Choroid plexus epithelial cell (primary cell): ENCODE data around the gene IFNA13.

Source experiments
- DNase-seq: peaks from one replicate; pipeline ENCODE4 v3.0.0-alpha.2; 2010; ENCODE audit warnings: low read depth
- H3K4me3 ChIP-seq: 2 replicates; pipeline ENCODE4 v1.5.1; 2011; ENCODE audit warnings: low read depth, mild to moderate bottlenecking, control low read depth, low read length, moderate library complexity
- CTCF ChIP-seq: conservative IDR thresholded peaks from 2 replicates; pipeline ENCODE4 v1.5.1; 2011; ENCODE audit warnings: low read depth, mild to moderate bottlenecking, control low read depth, inconsistent platforms, low read length, moderate library complexity

Gene IFNA13

GRCh38 chr9:21367957-21368356 is at the start of gene IFNA13:
IFNA13 (minus strand) TSS chr9:21368057; CDS start chr9:21368010, 47 bp downstream.
- no peak within 1 kb of the TSS for H3K4me3 ChIP-seq
- no peak for DNase-seq
- TF ChIP-seq CTCF, result no peak

DNA sequence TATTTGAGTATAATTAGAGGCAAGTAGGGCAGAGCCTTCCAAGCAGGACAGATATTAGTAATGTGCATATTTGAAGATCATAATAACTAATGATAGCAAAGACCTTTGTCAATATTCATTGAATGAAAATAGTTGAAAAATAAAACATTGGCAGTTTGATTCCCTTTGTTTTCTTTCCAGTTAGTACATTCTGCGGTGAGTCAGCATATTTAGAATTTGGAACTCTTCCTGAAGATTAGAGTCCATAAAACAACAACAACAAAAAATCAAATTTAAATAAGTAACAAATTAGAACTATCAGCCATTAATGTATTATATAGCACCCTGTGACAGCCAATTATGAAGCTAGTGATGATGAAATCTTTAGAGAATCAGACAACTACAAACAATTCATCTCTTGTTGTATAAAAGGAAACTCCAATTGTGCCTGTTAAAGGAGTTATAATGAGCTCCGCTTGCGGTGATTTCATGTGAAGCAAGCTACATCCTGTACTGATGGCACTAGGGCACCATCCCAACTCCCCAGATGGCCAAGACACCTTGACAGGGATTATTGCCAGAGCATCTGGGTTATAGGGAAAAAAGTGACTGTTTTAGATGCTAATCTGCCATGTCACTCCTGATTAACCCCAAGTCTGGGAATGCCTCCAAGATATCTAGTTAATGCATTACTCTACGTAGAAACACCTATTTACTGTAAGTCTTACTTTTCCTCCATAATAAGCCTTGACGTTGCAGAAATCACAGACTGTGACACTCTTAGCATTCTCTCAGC is 47.8 kb upstream of the IFNA13 start:
- no peak for DNase-seq
- no peak overlapping the region for H3K4me3 ChIP-seq
- TF ChIP-seq CTCF, result no peak

DNA sequence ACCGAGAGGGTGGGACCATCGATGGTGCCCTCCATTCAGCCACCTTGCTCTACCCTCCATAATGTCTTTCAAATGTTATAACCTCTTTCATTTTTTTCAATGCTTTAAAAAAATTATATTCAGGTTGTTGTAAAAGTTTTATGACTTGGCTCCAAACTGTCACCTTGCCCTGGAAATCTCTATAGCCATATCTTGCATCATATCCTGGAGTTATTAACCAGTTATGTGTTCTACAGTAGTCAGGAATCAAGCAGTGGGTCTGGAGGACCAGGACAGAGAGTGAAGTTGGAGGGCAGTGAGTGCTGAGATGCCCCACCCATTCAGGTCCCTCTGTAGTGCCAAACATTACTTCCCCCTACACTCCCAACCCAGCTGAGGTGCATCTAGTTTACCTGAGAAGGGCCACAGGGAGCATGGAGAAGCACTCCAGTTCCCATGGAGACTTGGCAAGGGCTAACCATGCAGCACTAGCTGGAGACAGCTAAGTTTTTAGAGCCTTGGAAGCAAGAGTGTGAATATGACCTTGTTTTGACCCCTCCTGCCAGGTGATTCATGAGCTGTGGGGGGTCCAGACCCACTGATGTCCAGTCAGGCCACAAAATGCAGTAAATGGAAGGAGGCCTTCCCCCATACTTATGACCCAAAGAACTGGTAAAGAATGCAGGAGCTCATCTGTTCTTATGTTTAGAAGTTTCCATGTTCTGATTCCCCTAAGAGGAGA is 46.5 kb upstream of the IFNA13 start:
- TF ChIP-seq CTCF, result no peak
- H3K4me3 ChIP-seq, result no peak overlapping the region
- DNase-seq, result no peak

- H3K4me3 ChIP-seq, result no peak overlapping the region
- peak; percentile 48 for TF ChIP-seq CTCF
- peak; percentile 14 for DNase-seq
Observed at GRCh38 chr9:21413624-21414023, 45.8 kb upstream of the IFNA13 start.

DNA sequence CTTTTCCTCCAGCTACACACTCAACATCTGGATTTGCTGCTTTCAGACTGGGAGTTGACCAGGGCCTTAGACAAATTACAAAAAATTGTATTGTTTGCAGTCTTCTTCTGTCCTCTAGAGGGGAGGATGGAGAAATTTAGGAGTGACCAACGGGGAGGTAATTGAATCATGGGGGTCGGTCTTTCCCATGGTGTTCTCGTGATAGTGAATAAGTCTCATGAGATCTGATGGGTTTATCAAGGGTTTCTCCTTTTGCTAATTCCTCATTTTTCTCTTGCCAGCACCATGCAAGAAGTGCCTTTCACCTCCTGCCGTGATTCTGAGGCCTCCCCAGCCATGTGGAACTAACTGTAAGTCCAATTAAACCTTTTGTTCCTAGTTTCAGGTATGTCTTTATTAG is 45.3 kb upstream of the IFNA13 start:
- DNase-seq, result no peak
- TF ChIP-seq CTCF, result no peak
- no peak overlapping the region for H3K4me3 ChIP-seq

- no peak for DNase-seq
- no peak for TF ChIP-seq CTCF
- H3K4me3 ChIP-seq, result no peak overlapping the region
Observed at GRCh38 chr9:21412107-21412506, 44.2 kb upstream of the IFNA13 start.

GRCh38 chr9:21408817-21409216 is 41.0 kb upstream of the IFNA13 start, which contains the start of gene IFNA8:
IFNA8 (plus strand) TSS chr9:21409117; CDS start chr9:21409177, 60 bp downstream.
- no peak for TF ChIP-seq CTCF
- H3K4me3 ChIP-seq, result no peak within 1 kb of the TSS
- no peak for DNase-seq
